ENCODE results near the gene SIAH3. TPM values are rescaled to one million over a fixed set of nuclear protein-coding genes. Genes with fewer than 3 reads are reported as not detected.

Gene SIAH3
- total and polyA plus RNA-seq, 8 donors, result 0.55 TPM; not detected in 7

GRCh38 chr13:45732916-45733315 is 118.6 kb downstream of the SIAH3 start:
- H3K4me1 ChIP-seq, result no peaks in the 10 kb centered on the region
- no peak overlapping the region for H3K27ac ChIP-seq
- H3K4me3 ChIP-seq, result no peak overlapping the region
- DNase-seq, result no peak
- H3K9me3 ChIP-seq, result no peaks in the 10 kb centered on the region
- TF ChIP-seq POLR2A (IDR thresholded peaks at IDR 0.05) (no peak), POLR2AphosphoS5 (IDR thresholded peaks at IDR 0.05) (no peak), EP300 (IDR thresholded peaks at IDR 0.05) (no peak), CTCF (IDR thresholded peaks at IDR 0.05) (no peak)
- 58 to 81% (median 69%) methylated on average over 5 of the region's 5 CpGs for WGBS, 5 donors
- no peaks in the 10 kb centered on the region for H3K36me3 ChIP-seq
- H3K27me3 ChIP-seq, result no peaks in the 10 kb centered on the region
- intact Hi-C loops (cut with DNase I; ENCODE audit: low total_unique reads), result no loop called here

DNA sequence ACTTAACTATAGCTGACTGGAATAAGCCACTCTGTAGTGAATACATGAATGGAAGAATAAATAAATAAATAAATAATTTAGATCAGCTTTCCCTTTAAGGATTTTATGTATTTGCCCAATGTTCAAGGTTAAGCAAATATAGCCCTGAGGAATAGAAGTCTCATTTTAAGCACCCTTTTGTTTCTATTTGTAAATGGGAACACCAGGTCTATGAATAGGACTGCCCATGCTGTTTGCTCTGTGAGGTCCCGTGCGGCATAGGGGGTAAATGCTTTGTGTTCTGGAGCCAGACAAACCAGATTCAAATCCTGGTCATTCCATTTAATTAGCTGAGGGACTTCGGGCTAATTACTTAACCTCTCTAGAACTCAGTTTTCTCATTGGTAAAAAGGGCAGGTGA is 120.1 kb downstream of the SIAH3 start:
- Histone ChIP-seq H3K4me1 (no peaks in the 10 kb centered on the region), H3K36me3 (no peaks in the 10 kb centered on the region), H3K27ac (no peak overlapping the region), H3K4me3 (no peak overlapping the region), H3K27me3 (no peaks in the 10 kb centered on the region), H3K9me3 (no peaks in the 10 kb centered on the region)
- 29 to 52% (median 50%) methylated on average over 3 of the region's 3 CpGs for WGBS, 5 donors
- peak in 1 of 2 donors; percentile 29 for DNase-seq
- intact Hi-C loops (cut with DNase I; ENCODE audit: low total_unique reads), result no loop called here
- TF ChIP-seq CTCF (IDR thresholded peaks at IDR 0.05) (no peak), POLR2AphosphoS5 (IDR thresholded peaks at IDR 0.05) (no peak), POLR2A (IDR thresholded peaks at IDR 0.05) (no peak), EP300 (IDR thresholded peaks at IDR 0.05) (no peak)

DNA sequence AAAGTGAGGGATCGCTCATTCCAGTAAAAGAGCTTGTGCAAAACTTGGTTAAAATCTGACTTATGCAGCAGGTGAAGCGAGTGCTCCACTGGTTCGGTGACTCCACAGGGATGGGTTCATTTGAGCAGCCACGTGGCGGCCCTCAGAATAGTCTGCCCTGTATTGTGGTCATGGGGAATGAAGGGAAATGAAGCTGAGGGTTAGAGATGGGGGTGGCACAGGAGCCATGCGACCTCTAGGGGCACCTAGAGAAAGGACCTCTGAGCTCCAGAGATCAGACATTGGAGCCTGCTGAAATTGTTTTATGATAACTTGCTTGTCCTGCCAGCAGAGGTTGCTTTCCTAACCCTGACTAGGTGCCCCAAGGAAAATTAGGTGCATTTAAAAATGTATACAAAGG is 122.8 kb downstream of the SIAH3 start:
- peak in 1 of 2 donors; percentile 28 for DNase-seq
- Histone ChIP-seq H3K27me3 (no peaks in the 10 kb centered on the region), H3K36me3 (no peaks in the 10 kb centered on the region), H3K9me3 (no peaks in the 10 kb centered on the region), H3K4me1 (no peaks in the 10 kb centered on the region), H3K4me3 (no peak overlapping the region), H3K27ac (no peak overlapping the region)
- intact Hi-C loops (cut with DNase I; ENCODE audit: low total_unique reads), result no loop called here
- 66 to 83% (median 69%) methylated on average over 3 to 6 of the region's 6 CpGs for WGBS, 5 donors
- no peak for TF ChIP-seq CTCF (IDR thresholded peaks at IDR 0.05)
- no peak for TF ChIP-seq POLR2A (IDR thresholded peaks at IDR 0.05)
- no peak for TF ChIP-seq EP300 (IDR thresholded peaks at IDR 0.05)
- no peak for TF ChIP-seq POLR2AphosphoS5 (IDR thresholded peaks at IDR 0.05)

Small RNA genes within 50 kb of the gene (small RNA-seq; reads per million reads assigned to genes)
- 0 reads per million in 4 donors for gene RF00017

Other genes with a start within 250 kb of the SIAH3 start
- gene ERICH6B, start 236.0 kb downstream of the SIAH3 start, total RNA-seq, result not detected
- not detected for gene ERICH6B, start 236.0 kb downstream of the SIAH3 start, polyA plus RNA-seq
- not detected for gene CBY2, start 149.4 kb downstream of the SIAH3 start, total RNA-seq
- not detected for gene CBY2, start 149.4 kb downstream of the SIAH3 start, polyA plus RNA-seq
- gene ZC3H13, start 201.0 kb upstream of the SIAH3 start, total RNA-seq, result 10 to 100 TPM; 13.9 to 67.1 (median 23.7) TPM
- gene ZC3H13, start 201.0 kb upstream of the SIAH3 start, polyA plus RNA-seq, result 10 to 100 TPM in 1 of 3 donors, 1 to 10 TPM in 2; 8.5 to 11.7 (median 8.9) TPM